Stimulated activated CD4-positive, alpha-beta T cell treated with anti-CD3 and anti-CD28 coated beads, TNF-alpha, amount 100 ng/mL, for 48 hours (primary cell): ENCODE measurements around the gene CRAMP1.
A peak's percentile ranks its signal among the peaks of the same experiment; 100 is the strongest.
"Not testable (repeated sequence)": the region's sequence is repeated elsewhere in the genome, so short reads cannot be mapped to it uniquely, and the experiment has no call there.

Experiments
- DNase-seq, 3 donors: peaks; one replicate each; pipeline ENCODE4 v3.0.0-alpha.2; 2020; ENCODE audit warnings: low read depth in 3 of 3

CRAMP1 gene

DNA sequence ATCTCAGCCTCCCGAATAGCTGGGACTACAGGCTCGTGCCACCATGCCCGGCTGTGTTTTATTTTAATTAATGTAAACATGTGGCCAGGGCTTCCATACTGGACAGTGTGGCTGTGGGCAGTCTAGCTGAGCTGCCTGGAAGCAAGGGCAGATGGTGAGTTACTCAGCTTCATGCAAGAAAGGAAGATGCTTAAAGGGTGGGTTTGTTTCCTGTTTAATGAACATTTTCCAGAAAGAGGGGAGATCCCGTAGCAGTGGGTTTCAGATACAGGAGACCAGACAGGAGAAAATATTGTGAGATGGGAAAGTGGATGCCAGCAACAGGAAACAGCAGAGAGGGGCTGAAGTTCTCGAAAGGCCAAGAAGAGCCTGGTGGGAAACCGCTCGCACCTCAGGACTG is 101.2 kb downstream of the CRAMP1 start:
- DNase-seq = no peak

DNA sequence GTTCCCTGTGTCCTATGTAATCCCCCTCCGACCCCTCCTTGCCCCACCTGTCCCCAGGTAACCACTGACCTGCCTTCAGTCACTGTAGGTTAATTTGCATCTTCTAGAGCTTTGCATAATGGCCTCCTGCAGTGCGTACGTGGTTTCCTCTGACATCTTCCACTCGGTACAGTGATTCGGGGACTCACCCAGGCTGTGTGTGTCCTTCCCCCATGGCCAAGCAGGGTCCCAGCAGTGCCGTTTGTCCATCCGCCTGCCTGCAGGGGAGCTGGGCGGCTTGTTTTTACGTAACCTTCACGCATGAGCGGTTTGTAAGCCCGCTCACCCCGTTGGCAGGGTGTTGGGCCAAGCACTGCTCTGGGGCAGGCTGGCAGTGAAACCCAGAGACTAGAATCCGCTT is 101.8 kb downstream of the CRAMP1 start:
- DNase-seq = no peak

DNA sequence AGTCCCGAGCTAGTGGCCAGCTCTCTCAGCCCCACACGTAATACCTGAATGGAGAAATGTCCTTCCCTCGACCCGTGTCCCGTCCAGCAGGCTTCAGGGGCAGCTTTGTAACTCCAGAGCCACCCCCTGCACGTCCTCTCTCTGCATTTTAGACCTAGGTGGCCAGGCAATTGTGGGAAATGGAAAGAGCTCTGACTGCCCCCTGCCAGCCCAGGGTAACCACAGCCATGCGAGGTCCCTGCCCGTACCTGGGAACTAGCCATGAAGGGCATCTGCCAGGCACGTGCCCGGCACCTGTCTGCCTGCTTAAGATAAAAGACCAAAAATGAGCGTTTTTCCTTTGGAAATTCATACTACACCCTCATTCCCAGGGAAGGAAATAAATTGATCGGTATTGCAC is 103.1 kb downstream of the CRAMP1 start:
- no peak for DNase-seq

DNA sequence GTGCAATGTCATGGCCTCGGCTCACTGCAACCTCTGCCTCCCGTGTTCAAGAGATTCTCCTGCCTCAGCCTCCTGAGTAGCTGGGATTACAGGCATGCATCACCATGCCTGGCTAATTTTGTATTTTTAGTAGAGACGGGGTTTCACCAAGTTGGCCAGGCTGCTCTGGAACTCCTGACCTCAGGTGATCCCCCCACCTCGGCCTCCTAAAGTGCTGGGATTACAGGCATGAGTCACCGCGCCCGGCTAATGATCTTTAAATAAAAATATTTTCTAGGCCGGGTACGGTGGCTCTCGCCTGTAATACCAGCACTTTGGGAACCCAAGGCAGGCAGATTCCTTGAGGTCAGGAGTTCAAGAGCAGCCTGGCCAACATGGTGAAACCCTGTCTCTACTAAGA is 106.1 kb downstream of the CRAMP1 start:
- DNase-seq = not testable (repeated sequence)

DNA sequence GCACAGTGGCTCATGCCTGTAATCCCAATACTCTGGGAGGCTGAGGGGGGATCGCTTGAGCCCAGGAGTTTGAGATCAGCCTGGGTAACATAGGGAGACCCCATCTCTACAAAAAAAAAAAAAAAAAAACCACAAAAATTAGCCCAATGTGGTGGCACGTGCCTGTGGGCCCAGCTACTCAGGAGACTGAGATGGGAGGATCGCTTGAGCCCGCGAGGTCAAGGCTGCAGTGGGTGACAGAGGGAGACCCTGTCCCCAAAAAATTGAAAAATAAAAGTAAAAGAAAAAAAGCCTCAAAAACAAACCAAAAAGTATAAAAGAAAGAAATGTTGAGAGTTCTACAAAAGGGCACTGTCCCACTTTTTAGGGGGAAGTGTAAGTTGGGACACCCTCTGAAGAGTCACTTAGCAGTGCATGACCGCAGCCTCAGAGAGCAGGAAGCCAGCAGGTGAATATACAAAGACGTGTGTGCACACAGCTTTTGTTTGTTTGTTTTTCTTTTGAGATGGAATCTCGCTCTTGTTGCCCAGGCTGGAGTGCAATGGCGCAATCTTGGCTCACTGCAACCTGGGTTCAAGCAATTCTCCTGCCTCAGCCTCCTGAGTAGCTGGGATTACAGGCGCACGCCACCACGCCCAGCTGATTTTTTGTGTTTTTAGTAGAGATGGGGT is 107.5 kb downstream of the CRAMP1 start:
- not testable (repeated sequence) for DNase-seq

DNA sequence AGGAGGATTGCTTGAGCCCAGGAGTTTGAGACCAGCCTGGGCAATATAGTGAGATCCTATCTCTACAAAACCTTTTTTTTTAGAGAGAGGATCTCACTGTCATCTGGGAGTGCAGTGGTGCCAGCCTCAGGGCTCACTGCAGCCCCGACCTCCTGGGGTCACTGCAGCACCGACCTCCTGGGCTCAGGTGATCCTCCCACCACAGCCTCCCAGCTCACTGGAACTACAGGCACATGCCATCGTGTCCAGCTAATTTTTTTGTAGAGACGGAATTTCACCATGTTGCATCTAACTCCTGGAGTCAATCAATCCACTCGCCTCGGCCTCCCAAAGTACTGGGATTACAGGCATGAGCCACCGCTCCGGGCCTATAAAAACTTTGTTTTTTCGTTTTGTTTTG is 109.2 kb downstream of the CRAMP1 start:
- no peak for DNase-seq

DNA sequence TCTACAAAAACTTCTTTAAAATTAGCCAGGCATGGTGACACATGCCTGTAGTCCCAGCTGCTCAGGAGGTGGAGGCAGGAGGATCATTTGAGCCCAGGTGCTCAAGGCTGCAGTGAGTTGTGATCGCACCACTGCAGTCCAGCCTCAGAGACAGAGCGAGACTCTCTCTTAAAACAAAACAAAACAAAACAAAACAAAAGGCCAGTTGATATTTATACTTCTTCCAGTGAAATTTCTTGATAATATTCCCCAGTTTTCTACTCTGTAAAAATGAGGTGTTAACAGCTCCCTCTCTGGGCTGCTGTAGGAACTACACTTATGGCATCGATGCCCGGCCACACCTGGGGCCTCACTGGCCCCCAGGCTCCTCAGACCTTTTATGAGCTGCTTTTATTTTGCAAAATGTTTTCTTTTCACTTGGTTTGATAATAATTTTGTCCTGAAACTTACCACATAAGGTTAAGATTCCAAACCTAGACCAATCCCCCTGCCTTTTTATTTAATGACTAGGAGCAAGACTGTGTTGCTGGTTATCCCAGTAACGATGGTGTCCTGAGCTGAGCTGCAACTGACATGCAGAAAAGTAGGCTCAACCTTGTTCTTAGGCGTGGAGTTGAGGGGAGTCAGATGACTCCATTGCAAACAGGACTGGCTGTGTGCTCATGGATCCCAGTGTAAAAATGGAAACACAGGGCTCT is 111.4 kb downstream of the CRAMP1 start:
- peak in 1 of 3 donors; percentile 20 for DNase-seq

DNA sequence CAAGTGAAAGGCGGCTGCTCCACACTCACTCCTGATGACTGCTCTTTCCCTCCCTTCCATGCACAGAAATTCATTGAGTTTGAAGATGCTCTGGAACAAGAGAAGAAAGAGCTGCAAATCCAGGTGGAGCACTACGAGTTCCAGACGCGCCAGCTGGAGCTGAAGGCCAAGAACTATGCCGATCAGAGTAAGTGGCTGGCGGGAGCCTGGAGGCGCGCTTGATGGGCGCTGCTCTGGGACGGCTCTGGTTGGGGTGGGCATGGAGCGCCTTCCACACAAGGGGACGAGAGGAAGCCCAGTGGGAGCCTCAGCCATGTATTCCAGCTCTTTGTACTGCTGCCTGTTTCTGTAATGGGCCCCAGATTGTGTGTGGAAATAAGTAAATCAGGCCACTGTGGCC is 112.3 kb downstream of the CRAMP1 start:
- no peak for DNase-seq

DNA sequence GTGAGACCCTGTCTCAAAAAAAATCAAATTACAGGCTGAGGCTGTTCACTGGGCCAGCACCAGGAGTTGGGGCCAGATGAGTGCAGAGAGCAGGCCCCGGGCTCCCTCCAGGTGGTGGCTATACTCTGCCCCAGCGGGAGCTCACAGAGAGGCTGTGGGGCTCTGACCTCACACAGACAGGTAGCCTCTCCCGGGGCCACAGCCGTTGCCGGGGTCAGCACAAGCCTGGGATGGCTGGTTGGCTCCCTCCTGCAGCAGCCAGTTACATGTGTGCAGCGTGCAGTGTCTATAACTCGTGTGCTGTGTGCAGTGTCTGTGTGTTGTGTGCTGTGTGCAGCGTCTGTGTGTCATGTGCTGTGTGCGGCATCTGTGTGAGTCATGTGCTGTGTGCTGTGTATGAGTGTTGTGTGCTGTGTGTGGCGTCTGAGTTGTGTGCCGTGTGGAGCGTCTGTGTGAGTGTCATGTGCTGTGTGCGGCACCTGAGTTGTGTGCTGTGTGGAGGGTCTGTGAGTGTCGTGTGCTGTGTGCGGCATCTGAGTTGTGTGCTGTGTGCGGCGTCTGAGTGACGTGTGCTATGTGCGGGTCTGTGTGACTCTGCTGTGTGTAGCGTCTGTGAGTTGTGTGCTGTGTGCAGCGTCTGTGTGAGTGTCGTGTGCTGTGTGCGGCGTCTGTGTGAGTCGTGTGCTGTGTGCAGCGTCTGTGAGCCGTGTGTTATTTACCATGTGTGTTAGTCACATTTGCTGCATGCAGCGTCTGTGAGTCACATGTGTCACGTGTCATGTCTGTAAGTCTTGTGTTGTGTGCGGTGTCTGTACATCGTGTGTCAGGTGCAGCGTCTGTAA is 114.7 kb downstream of the CRAMP1 start:
- DNase-seq = no peak
